ENCODE data around the gene ZKSCAN7.
"Not testable (repeated sequence)": the region's sequence is repeated elsewhere in the genome, so short reads cannot be mapped to it uniquely, and the experiment has no call there.

The ZKSCAN7 gene

GRCh38 chr3:44580971-44581370, 26.0 kb downstream of the ZKSCAN7 start:
- H3K9ac ChIP-seq; H3K4me2 ChIP-seq (ENCODE audit: low read length); H3K27ac ChIP-seq; H2AFZ ChIP-seq; H3K9me3 ChIP-seq (ENCODE audit: control insufficient read depth, low read length); H3K4me3 ChIP-seq (ENCODE audit: low read depth, low read length); H3K36me3 ChIP-seq (ENCODE audit: control insufficient read depth, insufficient read depth, low read length); H3K79me2 ChIP-seq; H3K27me3 ChIP-seq (ENCODE audit: control insufficient read depth, insufficient read depth, low read length); H3K4me1 ChIP-seq: not testable (repeated sequence)

- Histone ChIP-seq H3K4me3 (ENCODE audit: low read depth, low read length) (peak within 1 kb of the TSS; percentile 70), H3K27me3 (ENCODE audit: control insufficient read depth, insufficient read depth, low read length) (no peaks in the 10 kb centered on the region), H3K9ac (no peak within 1 kb of the TSS), H3K79me2 (no peaks in the 10 kb centered on the region), H3K9me3 (ENCODE audit: control insufficient read depth, low read length) (no peaks in the 10 kb centered on the region), H3K36me3 (ENCODE audit: control insufficient read depth, insufficient read depth, low read length) (no peaks in the 10 kb centered on the region), H3K4me2 (ENCODE audit: low read length) (peak within 1 kb of the TSS; percentile 87), H3K4me1 (no peaks in the 10 kb centered on the region), H2AFZ (peak within 1 kb of the TSS; percentile 84), H3K27ac (peak within 1 kb of the TSS; percentile 59)
- no peak for TF ChIP-seq CTCF (IDR thresholded peaks at IDR 0.05)
Observed at GRCh38 chr3:44584646-44585501, 29.9 kb downstream of the ZKSCAN7 start, which contains the start of gene ZNF660. Gene ZNF660, plus strand, starts transcription at chr3:44584964. Its CDS starts 9,230 bp downstream, at chr3:44594194.

- Histone ChIP-seq H3K4me2 (ENCODE audit: low read length) (no peak overlapping the region), H2AFZ (no peak overlapping the region), H3K36me3 (ENCODE audit: control insufficient read depth, insufficient read depth, low read length) (peaks cover 3% of the 10 kb centered on the region), H3K27ac (no peak overlapping the region), H3K4me1 (no peaks in the 10 kb centered on the region), H3K79me2 (no peaks in the 10 kb centered on the region), H3K4me3 (ENCODE audit: low read depth, low read length) (no peak overlapping the region), H3K27me3 (ENCODE audit: control insufficient read depth, insufficient read depth, low read length) (no peaks in the 10 kb centered on the region), H3K9ac (no peak overlapping the region), H3K9me3 (ENCODE audit: control insufficient read depth, low read length) (no peaks in the 10 kb centered on the region)
- no peak for TF ChIP-seq CTCF (IDR thresholded peaks at IDR 0.05)
Observed at GRCh38 chr3:44596621-44597020, 41.6 kb downstream of the ZKSCAN7 start.

- H3K79me2 ChIP-seq: peaks cover 4% of the 10 kb centered on the region
- no peak for TF ChIP-seq CTCF (IDR thresholded peaks at IDR 0.05)
- H2AFZ ChIP-seq: no peak overlapping the region
- H3K4me1 ChIP-seq: no peaks in the 10 kb centered on the region
- H3K4me3 ChIP-seq (ENCODE audit: low read depth, low read length): no peak overlapping the region
- H3K4me2 ChIP-seq (ENCODE audit: low read length): no peak overlapping the region
- H3K27me3 ChIP-seq (ENCODE audit: control insufficient read depth, insufficient read depth, low read length): no peaks in the 10 kb centered on the region
- no peaks in the 10 kb centered on the region for H3K9me3 ChIP-seq (ENCODE audit: control insufficient read depth, low read length)
- no peak overlapping the region for H3K27ac ChIP-seq
- no peaks in the 10 kb centered on the region for H3K36me3 ChIP-seq (ENCODE audit: control insufficient read depth, insufficient read depth, low read length)
- H3K9ac ChIP-seq: no peak overlapping the region
Observed at GRCh38 chr3:44601749-44602148, 46.8 kb downstream of the ZKSCAN7 start.

- no peak overlapping the region for H3K9ac ChIP-seq
- H3K4me3 ChIP-seq (ENCODE audit: low read depth, low read length): no peak overlapping the region
- TF ChIP-seq CTCF (IDR thresholded peaks at IDR 0.05): no peak
- H3K27me3 ChIP-seq (ENCODE audit: control insufficient read depth, insufficient read depth, low read length): no peaks in the 10 kb centered on the region
- no peaks in the 10 kb centered on the region for H3K4me1 ChIP-seq
- no peak overlapping the region for H3K27ac ChIP-seq
- H3K79me2 ChIP-seq: peaks cover 2% of the 10 kb centered on the region
- no peak overlapping the region for H2AFZ ChIP-seq
- H3K9me3 ChIP-seq (ENCODE audit: control insufficient read depth, low read length): no peaks in the 10 kb centered on the region
- H3K36me3 ChIP-seq (ENCODE audit: control insufficient read depth, insufficient read depth, low read length): no peaks in the 10 kb centered on the region
- no peak overlapping the region for H3K4me2 ChIP-seq (ENCODE audit: low read length)
Observed at GRCh38 chr3:44612678-44613077, 57.7 kb downstream of the ZKSCAN7 start.
